HepG2 (cell line): ENCODE data around the gene SLX9. TPM values are rescaled to one million over a fixed set of nuclear protein-coding genes. Genes with fewer than 3 reads are reported as not detected.

Source experiments
- BCLAF1 ChIP-seq: fragments of 450-650 bp; IDR thresholded peaks from 2 replicates; pipeline ENCODE4 v1.6.1; 2017; ENCODE audit warnings: mild to moderate bottlenecking
- RERE ChIP-seq: IDR thresholded peaks from 2 replicates; pipeline ENCODE4 v1.6.1; 2016; ENCODE audit warnings: low read depth, missing genetic modification reagents, missing compliant biosample characterization
- REST ChIP-seq, 2 experiments: IDR thresholded peaks; 2 replicates each; pipeline ENCODE4 v1.6.1; 2011 to 2012; ENCODE audit warnings: low read length in 2 of 2, borderline replicate concordance in 1 of 2, low read depth in 1 of 2, mild to moderate bottlenecking in 1 of 2, moderate library complexity in 1 of 2
- YEATS4 ChIP-seq: sonication (generic); formaldehyde crosslinking; IDR thresholded peaks from 2 replicates; pipeline ENCODE4 v1.4.0; 2020; ENCODE audit warnings: missing genetic modification reagents, borderline replicate concordance
- ZNF274 ChIP-seq: sonication (generic); formaldehyde crosslinking; IDR thresholded peaks from 2 replicates; pipeline ENCODE4 v1.5.1; 2020; ENCODE audit warnings: mild to moderate bottlenecking, missing genetic modification reagents
- ZNF343 ChIP-seq: sonication (generic); formaldehyde crosslinking; IDR thresholded peaks from 2 replicates; pipeline ENCODE4 v1.4.0; 2020; ENCODE audit warnings: mild to moderate bottlenecking, missing genetic modification reagents
- ZNF788 ChIP-seq: sonication (generic); formaldehyde crosslinking; IDR thresholded peaks from 2 replicates; pipeline ENCODE4 v1.5.0; 2020; ENCODE audit warnings: mild to moderate bottlenecking, missing genetic modification reagents, borderline replicate concordance
- ZNF83 ChIP-seq: sonication (generic); formaldehyde crosslinking; IDR thresholded peaks from 2 replicates; pipeline ENCODE4 v1.4.0; 2020; ENCODE audit warnings: missing genetic modification reagents, mild to moderate bottlenecking, borderline replicate concordance
- polyA plus RNA-seq, 8 experiments: library from polyadenylated mRNA; depleted of rRNA in 3 of 8; stranded (reverse) in 7 of 8; unstranded in 1 of 8; fragments of >200 nt; fragmentation: Illumina TruSeq in 4 of 8; extraction: Trizol in 4 of 8; gene quantifications; 2 replicates each; pipeline versions ENCODE4 v1.2.1 to v1.2.3, GENCODE V29; 2011 to 2016; ENCODE audit warnings: low read depth in 4 of 8, missing spikeins in 1 of 8, mixed read lengths in 1 of 8; ENCODE audit not compliant: insufficient read depth in 1 of 8
- total RNA-seq, 5 experiments: library from RNA; depleted of rRNA; stranded (reverse); fragments of >200 nt; fragmentation: Illumina TruSeq; extraction: Trizol; gene quantifications; 2 replicates each; pipeline ENCODE4 v1.2.3, GENCODE V29; 2016; ENCODE audit warnings: low read depth in 1 of 5

Gene SLX9
- total and polyA plus RNA-seq, 2 of the 13 experiments (the other 11 are each of a cell fraction or from before 2014, with no cell fraction given), result 21.0 to 47.1 TPM

GRCh38 chr21:44951186-44951915 lies 11.5 kb downstream of the SLX9 start (continued):
- TF ChIP-seq RERE (CRISPR knock-in tag) (no peak), ZNF274 (no peak), BCLAF1 (no peak), ZNF343 (CRISPR knock-in tag) (no peak), ZNF83 (CRISPR knock-in tag) (no peak), YEATS4 (no peak), ZNF788 (CRISPR knock-in tag) (no peak), REST (IDR thresholded peaks at IDR 0.05; ENCODE audit: borderline replicate concordance in 1 of 2, low read depth in 1 of 2, low read length in 2 of 2) (no peak)
